ENCODE results near the gene ST7. TPM values are rescaled to one million over a fixed set of nuclear protein-coding genes. Genes with fewer than 3 reads are reported as not detected.
"Not testable (repeated sequence)": the region's sequence is repeated elsewhere in the genome, so short reads cannot be mapped to it uniquely, and the experiment has no call there.

ST7 gene
- total and polyA plus RNA-seq, 2 donors from 2014 or later, result 21.5 to 29.8 TPM

- H3K36me3 ChIP-seq (ENCODE audit: control insufficient read depth in 2 of 3, insufficient read depth in 3 of 3, low read length in 3 of 3), result no peaks in the 10 kb centered on the region
- H3K4me1 ChIP-seq (ENCODE audit: control insufficient read depth in 2 of 3, insufficient read depth in 2 of 3, low read depth in 1 of 3, low read length in 3 of 3), result peaks cover 0 to 18% (median 7%) of the 10 kb centered on the region in 3 donors
- FAIRE-seq (no peak), DNase-seq (no peak)
- TF ChIP-seq CTCF (IDR thresholded peaks at IDR 0.05; ENCODE audit: borderline replicate concordance, extremely low read depth, insufficient read depth), result no peak
- no peaks in the 10 kb centered on the region for H3K27me3 ChIP-seq (ENCODE audit: control insufficient read depth, insufficient read depth, low read length)
- intact Hi-C loops (cut with DNase I), result no loop called here
- no peak overlapping the region for H3K4me3 ChIP-seq (ENCODE audit: low read length in 3 of 3)
- no peaks in the 10 kb centered on the region for H3K9me3 ChIP-seq (ENCODE audit: control insufficient read depth in 2 of 3, insufficient read depth in 1 of 3, low read length in 3 of 3)
- H3K27ac ChIP-seq (ENCODE audit: low read depth in 2 of 2, low read length in 2 of 2), result peak overlapping the region; percentile 16 to 41
- H3K9ac ChIP-seq (ENCODE audit: low read length in 3 of 3), result no peak overlapping the region
Measured at GRCh38 chr7:116956477-116956804, 3.1 kb downstream of the ST7 start.

GRCh38 chr7:116957874-116958273, 4.6 kb downstream of the ST7 start:
- Histone ChIP-seq H3K27ac (ENCODE audit: low read depth in 2 of 2, low read length in 2 of 2) (peak overlapping the region in 1 of 2 donors; percentile 53), H3K9ac (ENCODE audit: low read length in 3 of 3) (no peak overlapping the region), H3K9me3 (ENCODE audit: control insufficient read depth in 2 of 3, insufficient read depth in 1 of 3, low read length in 3 of 3) (no peaks in the 10 kb centered on the region), H3K4me3 (ENCODE audit: low read length in 3 of 3) (no peak overlapping the region), H3K36me3 (ENCODE audit: control insufficient read depth in 2 of 3, insufficient read depth in 3 of 3, low read length in 3 of 3) (no peaks in the 10 kb centered on the region), H3K4me1 (ENCODE audit: control insufficient read depth in 2 of 3, insufficient read depth in 2 of 3, low read depth in 1 of 3, low read length in 3 of 3) (peaks cover 0 to 16% (median 7%) of the 10 kb centered on the region in 3 donors), H3K27me3 (ENCODE audit: control insufficient read depth, insufficient read depth, low read length) (no peaks in the 10 kb centered on the region)
- FAIRE-seq (no peak), DNase-seq (peak in 2 of 5 donors; percentile 17 to 18)
- TF ChIP-seq CTCF (IDR thresholded peaks at IDR 0.05; ENCODE audit: borderline replicate concordance, extremely low read depth, insufficient read depth), result no peak
- intact Hi-C loops (cut with DNase I), result no loop called here

GRCh38 chr7:116961966-116962673, 8.8 kb downstream of the ST7 start:
- H3K27me3 ChIP-seq (ENCODE audit: control insufficient read depth, insufficient read depth, low read length); H3K9me3 ChIP-seq (ENCODE audit: control insufficient read depth in 2 of 3, insufficient read depth in 1 of 3, low read length in 3 of 3); H3K4me1 ChIP-seq (ENCODE audit: control insufficient read depth in 2 of 3, insufficient read depth in 2 of 3, low read depth in 1 of 3, low read length in 3 of 3); H3K36me3 ChIP-seq (ENCODE audit: control insufficient read depth in 2 of 3, insufficient read depth in 3 of 3, low read length in 3 of 3); H3K27ac ChIP-seq (ENCODE audit: low read depth in 2 of 2, low read length in 2 of 2); H3K4me3 ChIP-seq (ENCODE audit: low read length in 3 of 3); H3K9ac ChIP-seq (ENCODE audit: low read length in 3 of 3); intact Hi-C loops (cut with DNase I); FAIRE-seq; DNase-seq: not testable (repeated sequence)

GRCh38 chr7:116963234-116963633, 9.9 kb downstream of the ST7 start:
- Histone ChIP-seq H3K27ac (ENCODE audit: low read depth in 2 of 2, low read length in 2 of 2) (no peak overlapping the region), H3K4me3 (ENCODE audit: low read length in 3 of 3) (no peak overlapping the region), H3K9me3 (ENCODE audit: control insufficient read depth in 2 of 3, insufficient read depth in 1 of 3, low read length in 3 of 3) (no peaks in the 10 kb centered on the region), H3K27me3 (ENCODE audit: control insufficient read depth, insufficient read depth, low read length) (no peaks in the 10 kb centered on the region), H3K9ac (ENCODE audit: low read length in 3 of 3) (no peak overlapping the region), H3K36me3 (ENCODE audit: control insufficient read depth in 2 of 3, insufficient read depth in 3 of 3, low read length in 3 of 3) (no peaks in the 10 kb centered on the region), H3K4me1 (ENCODE audit: control insufficient read depth in 2 of 3, insufficient read depth in 2 of 3, low read depth in 1 of 3, low read length in 3 of 3) (peaks cover 0 to 3% (median 0%) of the 10 kb centered on the region in 3 donors)
- no peak for DNase-seq
- TF ChIP-seq CTCF (IDR thresholded peaks at IDR 0.05; ENCODE audit: borderline replicate concordance, extremely low read depth, insufficient read depth), result no peak
- intact Hi-C loops (cut with DNase I), result no loop called here
- no peak for FAIRE-seq

All from kidney (tissue), 14 donors.